Activated CD4-positive, alpha-beta T cell treated with anti-CD3 and anti-CD28 coated beads, Interleukin-2, amount 50 U/mL, for 48 hours (primary cell): ENCODE results near the gene RTKN.
"Not testable (repeated sequence)": the region's sequence is repeated elsewhere in the genome, so short reads cannot be mapped to it uniquely, and the experiment has no call there.

Source experiments
- DNase-seq, 2 experiments: peaks; one replicate each; pipeline ENCODE4 v3.0.0-alpha.2; 2020

The RTKN gene

GRCh38 chr2:74460187-74460586 is 18.4 kb upstream of the RTKN start:
- not testable (repeated sequence) for DNase-seq

- DNase-seq: not testable (repeated sequence)
These were observed 17.9 kb upstream of the RTKN start for GRCh38 chr2:74459503-74460118.

GRCh38 chr2:74458938-74459363 is 17.2 kb upstream of the RTKN start:
- DNase-seq: no peak

- peak; percentile 98 to 99 for DNase-seq
These were observed 16.6 kb upstream of the RTKN start, which contains the start of gene WBP1 for GRCh38 chr2:74458132-74458937. Gene WBP1 (plus strand): TSS chr2:74458438. CDS start chr2:74458603, 165 bp downstream.

GRCh38 chr2:74457549-74458131 is 15.9 kb upstream of the RTKN start:
- DNase-seq: peak; percentile 82 to 87

- no peak for DNase-seq
These were observed 15.4 kb upstream of the RTKN start for GRCh38 chr2:74457129-74457548.

GRCh38 chr2:74454654-74455511 is 13.1 kb upstream of the RTKN start, which contains the start of gene INO80B:
Gene INO80B (plus strand): TSS chr2:74455087. CDS start chr2:74455117, 30 bp downstream.
- peak; percentile 97 to 98 for DNase-seq

GRCh38 chr2:74450570-74451190 is 8.9 kb upstream of the RTKN start:
- no peak for DNase-seq

GRCh38 chr2:74448771-74449170 is 7.0 kb upstream of the RTKN start:
- DNase-seq: no peak

- no peak for DNase-seq
These were observed 5.7 kb upstream of the RTKN start for GRCh38 chr2:74447230-74447999.

GRCh38 chr2:74444498-74445318 is 3.0 kb upstream of the RTKN start:
- no peak for DNase-seq

- not testable (repeated sequence) for DNase-seq
These were observed 953 bp upstream of the RTKN start for GRCh38 chr2:74442483-74443297.

GRCh38 chr2:74441170-74441689 is 507 bp downstream of the RTKN start:
- DNase-seq: no peak

- DNase-seq: peak; percentile 61 to 66
These were observed 1.2 kb downstream of the RTKN start for GRCh38 chr2:74440378-74441169.

GRCh38 chr2:74439803-74440377 is 1.8 kb downstream of the RTKN start:
- DNase-seq: no peak

GRCh38 chr2:74439373-74439772 is 2.4 kb downstream of the RTKN start:
- no peak for DNase-seq

GRCh38 chr2:74438248-74438647 is 3.5 kb downstream of the RTKN start:
- DNase-seq: no peak
